ENCODE measurements around the gene C19orf25.

C19orf25 gene

GRCh38 chr19:1427221-1427920 is 51.6 kb downstream of the C19orf25 start:
- no peak for ATAC-seq
- TF ChIP-seq, protein P1, sequence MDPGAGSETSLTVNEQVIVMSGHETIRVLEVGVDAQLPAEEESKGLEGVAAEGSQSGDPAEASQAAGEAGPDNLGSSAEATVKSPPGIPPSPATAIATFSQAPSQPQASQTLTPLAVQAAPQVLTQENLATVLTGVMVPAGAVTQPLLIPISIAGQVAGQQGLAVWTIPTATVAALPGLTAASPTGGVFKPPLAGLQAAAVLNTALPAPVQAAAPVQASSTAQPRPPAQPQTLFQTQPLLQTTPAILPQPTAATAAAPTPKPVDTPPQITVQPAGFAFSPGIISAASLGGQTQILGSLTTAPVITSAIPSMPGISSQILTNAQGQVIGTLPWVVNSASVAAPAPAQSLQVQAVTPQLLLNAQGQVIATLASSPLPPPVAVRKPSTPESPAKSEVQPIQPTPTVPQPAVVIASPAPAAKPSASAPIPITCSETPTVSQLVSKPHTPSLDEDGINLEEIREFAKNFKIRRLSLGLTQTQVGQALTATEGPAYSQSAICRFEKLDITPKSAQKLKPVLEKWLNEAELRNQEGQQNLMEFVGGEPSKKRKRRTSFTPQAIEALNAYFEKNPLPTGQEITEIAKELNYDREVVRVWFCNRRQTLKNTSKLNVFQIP (CRISPR knock-in tag; IDR thresholded peaks at IDR 0.05; ENCODE audit: borderline replicate concordance, low read depth) = no peak
- no peak for TF ChIP-seq BACH2 (CRISPR knock-in tag; IDR thresholded peaks at IDR 0.05; ENCODE audit: borderline replicate concordance)

GRCh38 chr19:1426736-1427135 is 52.3 kb downstream of the C19orf25 start:
- no peak for TF ChIP-seq ZNF565 (CRISPR knock-in tag; conservative IDR thresholded peaks at IDR 0.05; ENCODE audit: low read depth)
- TF ChIP-seq TCF4 (CRISPR knock-in tag; IDR thresholded peaks at IDR 0.05; ENCODE audit: borderline replicate concordance) = no peak
- TF ChIP-seq SNAI2 (CRISPR knock-in tag; IDR thresholded peaks at IDR 0.05) = no peak
- TF ChIP-seq PATZ1 (CRISPR knock-in tag; IDR thresholded peaks at IDR 0.05; ENCODE audit: borderline replicate concordance) = no peak
- TF ChIP-seq ESRRG (CRISPR knock-in tag; IDR thresholded peaks at IDR 0.05) = no peak
- TF ChIP-seq TOX (CRISPR knock-in tag; IDR thresholded peaks at IDR 0.05; ENCODE audit: borderline replicate concordance) = no peak
- no peak for TF ChIP-seq ZFP3 (CRISPR knock-in tag; IDR thresholded peaks at IDR 0.05)
- TF ChIP-seq ZNF8 (CRISPR knock-in tag; IDR thresholded peaks at IDR 0.05) = no peak
- no peak for TF ChIP-seq CSRNP3 (CRISPR knock-in tag; IDR thresholded peaks at IDR 0.05)
- TF ChIP-seq, protein P1 (CRISPR knock-in tag; IDR thresholded peaks at IDR 0.05; ENCODE audit: borderline replicate concordance, low read depth) = no peak
- TF ChIP-seq ZFP30 (CRISPR knock-in tag; IDR thresholded peaks at IDR 0.05) = no peak
- TF ChIP-seq CREB5 (CRISPR knock-in tag; IDR thresholded peaks at IDR 0.05; ENCODE audit: low read depth) = no peak
- TF ChIP-seq, protein P2, sequence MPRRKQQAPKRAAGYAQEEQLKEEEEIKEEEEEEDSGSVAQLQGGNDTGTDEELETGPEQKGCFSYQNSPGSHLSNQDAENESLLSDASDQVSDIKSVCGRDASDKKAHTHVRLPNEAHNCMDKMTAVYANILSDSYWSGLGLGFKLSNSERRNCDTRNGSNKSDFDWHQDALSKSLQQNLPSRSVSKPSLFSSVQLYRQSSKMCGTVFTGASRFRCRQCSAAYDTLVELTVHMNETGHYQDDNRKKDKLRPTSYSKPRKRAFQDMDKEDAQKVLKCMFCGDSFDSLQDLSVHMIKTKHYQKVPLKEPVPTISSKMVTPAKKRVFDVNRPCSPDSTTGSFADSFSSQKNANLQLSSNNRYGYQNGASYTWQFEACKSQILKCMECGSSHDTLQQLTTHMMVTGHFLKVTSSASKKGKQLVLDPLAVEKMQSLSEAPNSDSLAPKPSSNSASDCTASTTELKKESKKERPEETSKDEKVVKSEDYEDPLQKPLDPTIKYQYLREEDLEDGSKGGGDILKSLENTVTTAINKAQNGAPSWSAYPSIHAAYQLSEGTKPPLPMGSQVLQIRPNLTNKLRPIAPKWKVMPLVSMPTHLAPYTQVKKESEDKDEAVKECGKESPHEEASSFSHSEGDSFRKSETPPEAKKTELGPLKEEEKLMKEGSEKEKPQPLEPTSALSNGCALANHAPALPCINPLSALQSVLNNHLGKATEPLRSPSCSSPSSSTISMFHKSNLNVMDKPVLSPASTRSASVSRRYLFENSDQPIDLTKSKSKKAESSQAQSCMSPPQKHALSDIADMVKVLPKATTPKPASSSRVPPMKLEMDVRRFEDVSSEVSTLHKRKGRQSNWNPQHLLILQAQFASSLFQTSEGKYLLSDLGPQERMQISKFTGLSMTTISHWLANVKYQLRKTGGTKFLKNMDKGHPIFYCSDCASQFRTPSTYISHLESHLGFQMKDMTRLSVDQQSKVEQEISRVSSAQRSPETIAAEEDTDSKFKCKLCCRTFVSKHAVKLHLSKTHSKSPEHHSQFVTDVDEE (CRISPR knock-in tag; IDR thresholded peaks at IDR 0.05) = no peak
- ATAC-seq = no peak

DNA sequence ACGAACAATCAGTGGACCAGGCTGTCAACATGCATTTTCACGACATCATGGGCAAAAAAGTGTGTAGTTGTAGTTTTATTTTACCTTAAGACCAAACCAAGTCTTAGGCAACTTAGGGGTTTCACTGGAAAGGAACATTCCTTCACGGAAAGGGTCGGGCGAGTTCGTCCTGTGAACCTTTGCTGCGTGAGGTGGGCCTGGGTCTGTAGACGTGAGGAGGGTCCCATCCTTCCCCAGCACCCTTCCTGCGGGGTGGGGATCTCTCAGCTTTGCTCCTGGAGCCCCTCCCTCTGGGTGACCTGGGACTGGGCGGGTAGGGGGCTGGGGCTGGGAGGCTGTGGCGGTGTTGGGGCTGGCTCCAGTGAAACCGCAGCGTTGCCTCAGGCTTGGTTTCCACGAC is 53.1 kb downstream of the C19orf25 start:
- TF ChIP-seq ZC3H10 (CRISPR knock-in tag; IDR thresholded peaks at IDR 0.05) (no peak), ZFP3 (CRISPR knock-in tag; IDR thresholded peaks at IDR 0.05) (no peak), PATZ1 (CRISPR knock-in tag; IDR thresholded peaks at IDR 0.05; ENCODE audit: borderline replicate concordance) (no peak), GLIS3 (CRISPR knock-in tag; IDR thresholded peaks at IDR 0.05) (no peak), OSR1 (CRISPR knock-in tag; IDR thresholded peaks at IDR 0.05) (no peak), CSRNP3 (CRISPR knock-in tag; IDR thresholded peaks at IDR 0.05) (no peak), TOX (CRISPR knock-in tag; IDR thresholded peaks at IDR 0.05; ENCODE audit: borderline replicate concordance) (no peak), PPARA (CRISPR knock-in tag; IDR thresholded peaks at IDR 0.05; ENCODE audit: borderline replicate concordance) (no peak)
- TF ChIP-seq, protein P1 (CRISPR knock-in tag; IDR thresholded peaks at IDR 0.05; ENCODE audit: borderline replicate concordance, low read depth) = no peak
- ATAC-seq = no peak

Measured in SK-N-SH treated with all-trans-retinoic acid at 6 μM for 48 hours (cell line).